Right lobe of liver (tissue), 4 donors: ENCODE results near the gene TMEM214.

Source experiments
- CTCF ChIP-seq, 4 donors: fragments of 200-600 bp in 3 of 4; fragments of 450-650 bp in 1 of 4; IDR thresholded peaks; one replicate each; pipeline versions ENCODE4 v1.5.1 to v1.8.0; 2016 to 2022; ENCODE audit warnings: antibody characterized with exemption in 4 of 4, mild to moderate bottlenecking in 2 of 4
- POLR2A ChIP-seq: fragments of 450-650 bp; IDR thresholded peaks from one replicate; pipeline ENCODE4 v1.6.1; 2017; ENCODE audit warnings: antibody characterized with exemption, mild to moderate bottlenecking
- donor health status: DM: no; HTN: no; CAD: no.
- donor health status: DM: no; HTN: no; CAD: no.
- donor health status: DM: no; HTN: yes; CAD: no.

GRCh38 chr2:27069961-27070618 lies 37.3 kb downstream of the TMEM214 start:
- TF ChIP-seq CTCF (IDR thresholded peaks at IDR 0.05) (no peak), POLR2A (no peak)
